H1 (cell line): ENCODE results near the gene SPATA13. TPM values are rescaled to one million over a fixed set of nuclear protein-coding genes. Genes with fewer than 3 reads are reported as not detected.

Experiments
- CTCF ChIA-PET: fragments of 300-600 bp; sonication (Branson Sonifier 250); formaldehyde crosslinking; loops from one replicate; lab custom pipeline; 2021; ENCODE audit not compliant: partially characterized antibody; lab: Charles Lee
- POLR2A ChIA-PET: fragments of 300-600 bp; sonication (Branson Sonifier 250); formaldehyde crosslinking; loops from one replicate; lab custom pipeline; 2021; ENCODE audit warnings: inconsistent platforms; ENCODE audit not compliant: partially characterized antibody; lab: Charles Lee
- DNase-seq, 2 experiments: peaks; one replicate each; pipeline versions ENCODE4 v3.0.0 to v3.0.0-alpha.2; 2010 to 2022; ENCODE audit warnings: low spot score in 2 of 2, low read depth in 1 of 2, mixed read lengths in 1 of 2
- FAIRE-seq: peaks from 2 replicates; lab custom pipeline; 2011; peaks lifted over from hg19 to GRCh38; lab: Jason Lieb, UNC
- H2AFZ ChIP-seq: 2 replicates; pipeline ENCODE4 v1.8.1; 2012; ENCODE audit warnings: low read length, inconsistent platforms
- H2AK5ac ChIP-seq: 2 replicates; pipeline ENCODE4 v1.6.1; 2013; ENCODE audit warnings: low read depth, low read length
- H2BK120ac ChIP-seq: replicated peaks from 2 replicates; pipeline ENCODE3; 2013; ENCODE audit warnings: low read depth, low read length, inconsistent platforms
- H2BK12ac ChIP-seq: 2 replicates; pipeline ENCODE4 v1.6.1; 2013; ENCODE audit warnings: low read depth, low read length
- H2BK15ac ChIP-seq: 2 replicates; pipeline ENCODE4 v1.6.1; 2013; ENCODE audit warnings: low read length
- H2BK20ac ChIP-seq: 2 replicates; pipeline ENCODE4 v1.6.1; 2013; ENCODE audit warnings: low read length
- H2BK5ac ChIP-seq: 2 replicates; pipeline ENCODE4 v1.6.1; 2013; ENCODE audit warnings: low read depth, low read length
- H3K14ac ChIP-seq: 2 replicates; pipeline ENCODE4 v1.6.1; 2013; ENCODE audit warnings: inconsistent platforms; ENCODE audit not compliant: insufficient read length
- H3K18ac ChIP-seq: 2 replicates; pipeline ENCODE4 v1.6.1; 2013; ENCODE audit warnings: low read length; ENCODE audit errors: extremely low read depth
- H3K23ac ChIP-seq: 2 replicates; pipeline ENCODE4 v1.6.1; 2013; ENCODE audit warnings: inconsistent platforms; ENCODE audit not compliant: insufficient read length
- H3K23me2 ChIP-seq: 2 replicates; pipeline ENCODE4 v1.6.1; 2013; ENCODE audit warnings: low read depth, low read length
- H3K27ac ChIP-seq: 2 replicates; pipeline ENCODE4 v1.6.1; 2011; ENCODE audit warnings: low read depth, low read length, inconsistent platforms
- H3K27me3 ChIP-seq, 4 experiments: replicated peaks in 1 of 4; 1 replicate in 1 of 4; 2 replicates in 3 of 4; pipeline versions ENCODE4 v1.6.1 to v1.8.1; 2011 to 2013; ENCODE audit warnings: low read length in 3 of 4, mild to moderate bottlenecking in 3 of 4, inconsistent platforms in 2 of 4, mixed read lengths in 2 of 4, moderate library complexity in 1 of 4; ENCODE audit not compliant: control insufficient read depth in 3 of 4, insufficient read depth in 3 of 4; ENCODE audit errors: extremely low read depth in 1 of 4
- H3K36me3 ChIP-seq, 4 experiments: 2 replicates each; pipeline versions ENCODE4 v1.6.1 to v1.8.1; 2011 to 2013; ENCODE audit warnings: mild to moderate bottlenecking in 4 of 4, low read length in 3 of 4, moderate library complexity in 2 of 4, control low read depth in 1 of 4, inconsistent platforms in 1 of 4; ENCODE audit not compliant: insufficient read depth in 4 of 4, control insufficient read depth in 2 of 4
- H3K4ac ChIP-seq: replicated peaks from 2 replicates; pipeline ENCODE3; 2013; ENCODE audit warnings: low read length, low read depth, mixed read lengths, inconsistent platforms; ENCODE audit not compliant: insufficient read length
- H3K4me1 ChIP-seq, 4 experiments: replicated peaks in 1 of 4; 1 replicate in 1 of 4; 2 replicates in 3 of 4; pipeline versions ENCODE4 v1.6.1 to v1.8.1; 2011 to 2013; ENCODE audit warnings: low read length in 3 of 4, inconsistent platforms in 2 of 4, mixed read lengths in 1 of 4; ENCODE audit not compliant: insufficient read depth in 4 of 4, control insufficient read depth in 3 of 4
- H3K4me2 ChIP-seq, 2 experiments: 2 replicates each; pipeline versions ENCODE4 v1.6.1 to v1.8.1; 2011 to 2013; ENCODE audit warnings: low read depth in 2 of 2, low read length in 2 of 2, control low read depth in 1 of 2, inconsistent platforms in 1 of 2, mild to moderate bottlenecking in 1 of 2; ENCODE audit not compliant: insufficient read depth in 1 of 2
- H3K4me3 ChIP-seq, 4 experiments: fragments of 200-600, 300-600 bp in 1 of 4; sonication (generic), shearing (Covaris generic), sonication (Bioruptor Twin) in 1 of 4; 2 replicates each; pipeline versions ENCODE4 v1.5.1 to v1.8.1; 2011 to 2016; ENCODE audit warnings: low read length in 4 of 4, low read depth in 3 of 4, control low read depth in 2 of 4, inconsistent platforms in 2 of 4, mild to moderate bottlenecking in 2 of 4, mixed read lengths in 1 of 4, moderate library complexity in 1 of 4; ENCODE audit not compliant: insufficient read depth in 2 of 4; ENCODE audit errors: extremely low read depth in 1 of 4
- H3K56ac ChIP-seq: replicated peaks from 2 replicates; pipeline ENCODE3; 2013; ENCODE audit warnings: low read depth, mild to moderate bottlenecking, mixed read lengths, low read length, inconsistent platforms; ENCODE audit not compliant: insufficient read length
- H3K79me1 ChIP-seq: 2 replicates; pipeline ENCODE4 v1.6.1; 2013; ENCODE audit warnings: low read depth, low read length, control low read depth
- H3K79me2 ChIP-seq, 2 experiments: 2 replicates each; pipeline versions ENCODE4 v1.6.1 to v1.8.1; 2012 to 2013; ENCODE audit warnings: low read length in 2 of 2, mild to moderate bottlenecking in 2 of 2, inconsistent platforms in 1 of 2; ENCODE audit not compliant: insufficient read depth in 2 of 2, control insufficient read depth in 1 of 2
- H3K9ac ChIP-seq, 4 experiments: replicated peaks in 1 of 4; 1 replicate in 1 of 4; 2 replicates in 3 of 4; pipeline versions ENCODE4 v1.6.1 to v1.8.1; 2011 to 2013; ENCODE audit warnings: low read depth in 3 of 4, low read length in 3 of 4, control low read depth in 2 of 4, mild to moderate bottlenecking in 2 of 4, moderate library complexity in 2 of 4, inconsistent platforms in 1 of 4; ENCODE audit errors: extremely low read depth in 1 of 4
- H3K9me3 ChIP-seq, 2 experiments: 2 replicates each; pipeline versions ENCODE4 v1.6.1 to v1.8.1; 2012 to 2013; ENCODE audit warnings: mild to moderate bottlenecking in 2 of 2, moderate library complexity in 2 of 2, control low read depth in 1 of 2, inconsistent platforms in 1 of 2, low read depth in 1 of 2, low read length in 1 of 2, mixed read lengths in 1 of 2; ENCODE audit not compliant: insufficient read depth in 2 of 2
- H4K20me1 ChIP-seq, 2 experiments: replicated peaks in 1 of 2; 2 replicates each; pipeline versions ENCODE3 to v1.8.1; 2011 to 2013; ENCODE audit warnings: inconsistent platforms in 2 of 2, low read length in 2 of 2, mild to moderate bottlenecking in 1 of 2; ENCODE audit not compliant: insufficient read depth in 2 of 2, control insufficient read depth in 1 of 2
- H4K5ac ChIP-seq: 2 replicates; pipeline ENCODE4 v1.6.1; 2013; ENCODE audit warnings: low read length, low read depth, mixed read lengths, inconsistent platforms; ENCODE audit not compliant: insufficient read length
- H4K8ac ChIP-seq: 2 replicates; pipeline ENCODE4 v1.8.0; 2013; ENCODE audit warnings: mild to moderate bottlenecking, moderate library complexity, low read length, inconsistent platforms; ENCODE audit not compliant: insufficient read depth; ENCODE audit errors: extremely low read depth
- H4K91ac ChIP-seq: replicated peaks from 2 replicates; pipeline ENCODE3; 2013; ENCODE audit warnings: low read length, mixed read lengths, inconsistent platforms; ENCODE audit not compliant: insufficient read length
- HDAC6 ChIP-seq: IDR thresholded peaks from one replicate; pipeline ENCODE4 v1.7.1; 2012; ENCODE audit warnings: low read depth, mild to moderate bottlenecking, inconsistent platforms, low read length, moderate library complexity
- WGBS, 2 experiments: shearing (Covaris generic) in 1 of 2; methylation state at CpG; one replicate each; pipeline versions ENCODE4 v1.1.6 to v1.1.7; 2013 to 2015; ENCODE audit warnings: low lambda C conversion rate in 2 of 2, mixed read lengths in 2 of 2, inconsistent platforms in 1 of 2, low coverage in 1 of 2, missing lambda C conversion rate in 1 of 2; ENCODE audit not compliant: insufficient replicate concordance in 2 of 2, insufficient coverage in 1 of 2, insufficient read length in 1 of 2; ENCODE audit errors: extremely low coverage in 1 of 2, missing lambda C conversion rate in 1 of 2; 5-methylcytosine and 5-hydroxymethylcytosine counted together
- polyA plus RNA-seq, 7 experiments: library from polyadenylated mRNA; depleted of rRNA in 3 of 7; stranded (reverse) in 5 of 7; unstranded in 2 of 7; fragments of >200 nt in 5 of 7; fragments of 200-250 nt in 2 of 7; gene quantifications; 1 replicate in 5 of 7; 2 replicates in 1 of 7; 4 replicates in 1 of 7; pipeline versions ENCODE4 v1.2.1 to v1.2.3, GENCODE V29; 2011 to 2013; ENCODE audit warnings: missing spikeins in 2 of 7, mixed read lengths in 2 of 7
- total RNA-seq: library from RNA; stranded (reverse); fragmentation: NEBNext Ultra II Directional; extraction: Animal tissue kit (Norgen Biotek cat#: 25700); gene quantifications from 2 replicates; pipeline ENCODE4 v1.2.1, GENCODE V29; 2021

SPATA13 gene
- total and polyA plus RNA-seq, 2 of the 8 experiments (the other 6 are each of a cell fraction or from before 2014, with no cell fraction given), result 12.6 to 30.9 TPM

DNA sequence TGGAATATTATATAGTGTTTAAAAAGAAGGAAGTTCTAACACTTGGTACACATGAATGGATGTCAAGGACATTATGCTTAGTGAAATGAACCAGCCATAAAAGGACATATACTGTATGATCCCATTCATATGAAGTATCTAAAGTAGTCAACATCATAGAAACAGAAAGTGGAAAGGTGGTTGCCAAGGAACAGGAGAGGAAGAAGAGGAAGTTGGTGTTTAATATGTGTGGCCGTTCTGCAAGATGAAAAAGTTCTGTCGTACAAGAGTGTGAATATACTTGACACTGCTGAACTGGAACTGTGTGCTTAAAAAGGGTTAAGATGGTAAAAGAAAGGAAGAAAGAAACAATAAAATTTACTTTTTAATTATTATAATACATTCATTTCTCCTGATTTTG lies 115.8 kb downstream of the SPATA13 start:
- H3K9me3 ChIP-seq, result no peaks in the 10 kb centered on the region
- no peak overlapping the region for H2BK120ac ChIP-seq
- 87% methylated on average over 2 of the region's 2 CpGs; no CpG with 5 or more reads in 1 of the 2 experiments for WGBS, 2 experiments
- H2BK12ac ChIP-seq, result no peak overlapping the region
- no peak for FAIRE-seq
- CTCF ChIA-PET, result no interaction called here
- no peak for TF ChIP-seq HDAC6
- H3K18ac ChIP-seq, result no peak overlapping the region
- no peak overlapping the region for H4K8ac ChIP-seq
- H4K5ac ChIP-seq, result no peak overlapping the region
- H3K9ac ChIP-seq, result no peak overlapping the region
- no peaks in the 10 kb centered on the region for H3K4me1 ChIP-seq
- H2BK20ac ChIP-seq, result no peak overlapping the region
- no peaks in the 10 kb centered on the region for H3K36me3 ChIP-seq
- no peak for DNase-seq
- no peaks in the 10 kb centered on the region; the same call in 1 of the 2 replicates for H3K79me1 ChIP-seq
- peaks cover 0 to 2% of the 10 kb centered on the region in 2 experiments for H4K20me1 ChIP-seq
- no peak overlapping the region for H3K14ac ChIP-seq
- H3K27ac ChIP-seq, result no peak overlapping the region
- H3K4ac ChIP-seq, result no peak overlapping the region
- no peak overlapping the region for H2AK5ac ChIP-seq
- POLR2A ChIA-PET, result no interaction called here
- no peak overlapping the region for H2BK5ac ChIP-seq
- H3K4me3 ChIP-seq, result no peak overlapping the region
- no peak overlapping the region for H4K91ac ChIP-seq
- H3K23me2 ChIP-seq, result no peaks in the 10 kb centered on the region
- H3K56ac ChIP-seq, result no peak overlapping the region
- H3K79me2 ChIP-seq, result no peaks in the 10 kb centered on the region
- H3K4me2 ChIP-seq, result no peak overlapping the region
- no peak overlapping the region for H2AFZ ChIP-seq
- H3K27me3 ChIP-seq, result no peaks in the 10 kb centered on the region
- H2BK15ac ChIP-seq, result no peak overlapping the region
- H3K23ac ChIP-seq, result no peak overlapping the region
